ENCODE measurements around the gene NRP1. TPM values are rescaled to one million over a fixed set of nuclear protein-coding genes. Genes with fewer than 3 reads are reported as not detected.

Gene NRP1
- total RNA-seq, 1 donor from 2014 or later = 208 TPM

GRCh38 chr10:33298110-33298509, 36.4 kb downstream of the NRP1 start:
- Mint-ChIP-seq H3K36me3 (ENCODE audit: unreplicated experiment) (peaks cover 46% of the 10 kb centered on the region), H3K9me3 (ENCODE audit: unreplicated experiment) (no peaks in the 10 kb centered on the region), H3K27ac (ENCODE audit: unreplicated experiment) (peak overlapping the region; percentile 93), H3K4me1 (ENCODE audit: unreplicated experiment) (peaks cover 84% of the 10 kb centered on the region), H3K27me3 (ENCODE audit: unreplicated experiment) (no peaks in the 10 kb centered on the region), H3K4me3 (ENCODE audit: unreplicated experiment) (no peak overlapping the region)
- no peak for DNase-seq (ENCODE audit: extremely low spot score, unreplicated experiment)
- TF ChIP-seq, protein P1, sequence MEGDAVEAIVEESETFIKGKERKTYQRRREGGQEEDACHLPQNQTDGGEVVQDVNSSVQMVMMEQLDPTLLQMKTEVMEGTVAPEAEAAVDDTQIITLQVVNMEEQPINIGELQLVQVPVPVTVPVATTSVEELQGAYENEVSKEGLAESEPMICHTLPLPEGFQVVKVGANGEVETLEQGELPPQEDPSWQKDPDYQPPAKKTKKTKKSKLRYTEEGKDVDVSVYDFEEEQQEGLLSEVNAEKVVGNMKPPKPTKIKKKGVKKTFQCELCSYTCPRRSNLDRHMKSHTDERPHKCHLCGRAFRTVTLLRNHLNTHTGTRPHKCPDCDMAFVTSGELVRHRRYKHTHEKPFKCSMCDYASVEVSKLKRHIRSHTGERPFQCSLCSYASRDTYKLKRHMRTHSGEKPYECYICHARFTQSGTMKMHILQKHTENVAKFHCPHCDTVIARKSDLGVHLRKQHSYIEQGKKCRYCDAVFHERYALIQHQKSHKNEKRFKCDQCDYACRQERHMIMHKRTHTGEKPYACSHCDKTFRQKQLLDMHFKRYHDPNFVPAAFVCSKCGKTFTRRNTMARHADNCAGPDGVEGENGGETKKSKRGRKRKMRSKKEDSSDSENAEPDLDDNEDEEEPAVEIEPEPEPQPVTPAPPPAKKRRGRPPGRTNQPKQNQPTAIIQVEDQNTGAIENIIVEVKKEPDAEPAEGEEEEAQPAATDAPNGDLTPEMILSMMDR (IDR thresholded peaks at IDR 0.05) = no peak

GRCh38 chr10:33295851-33296250, 38.6 kb downstream of the NRP1 start:
- peak overlapping the region; percentile 93 for H3K27ac Mint-ChIP-seq (ENCODE audit: unreplicated experiment)

DNA sequence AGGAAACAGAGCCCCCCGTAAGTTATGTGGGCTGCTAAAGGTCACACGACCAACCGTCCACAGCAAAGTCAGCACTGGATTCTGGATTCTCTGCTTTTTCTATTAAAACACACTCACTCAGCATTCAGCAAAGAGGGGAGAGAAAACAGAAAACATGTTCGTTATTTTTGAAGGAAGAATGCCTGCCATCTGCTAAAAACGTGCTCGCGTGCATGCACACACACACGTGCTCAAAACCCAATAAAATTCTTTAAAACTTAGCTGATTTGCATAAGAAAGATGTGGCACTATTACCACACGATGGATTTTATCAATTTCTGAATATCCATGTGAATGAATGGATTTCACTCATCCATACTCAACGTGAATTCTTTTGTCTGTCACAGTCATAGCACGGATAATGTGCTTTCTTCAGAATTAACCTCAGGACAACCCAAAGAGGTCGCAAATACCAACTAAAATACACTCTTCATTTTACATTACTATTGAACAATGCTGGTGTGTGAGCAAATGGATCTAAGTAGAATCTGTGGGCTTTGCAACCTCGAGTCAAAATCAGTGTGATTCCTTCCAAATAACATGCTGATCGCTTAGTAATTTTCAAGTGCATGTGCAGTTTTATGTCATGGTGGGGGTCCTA, 40.8 kb downstream of the NRP1 start:
- Mint-ChIP-seq H3K9me3 (ENCODE audit: unreplicated experiment) (no peaks in the 10 kb centered on the region), H3K4me3 (ENCODE audit: unreplicated experiment) (no peak overlapping the region), H3K36me3 (ENCODE audit: unreplicated experiment) (peaks cover 30% of the 10 kb centered on the region), H3K27me3 (ENCODE audit: unreplicated experiment) (no peaks in the 10 kb centered on the region), H3K4me1 (ENCODE audit: unreplicated experiment) (peaks cover 95% of the 10 kb centered on the region), H3K27ac (ENCODE audit: unreplicated experiment) (peak overlapping the region; percentile 95)
- no peak for DNase-seq (ENCODE audit: extremely low spot score, unreplicated experiment)
- TF ChIP-seq, protein P1 (IDR thresholded peaks at IDR 0.05) = no peak

More at GRCh38 chr10:33295851-33296250, 38.6 kb downstream of the NRP1 start:
- TF ChIP-seq, protein P1 (IDR thresholded peaks at IDR 0.05) = no peak
- no peaks in the 10 kb centered on the region for H3K9me3 Mint-ChIP-seq (ENCODE audit: unreplicated experiment)
- H3K4me1 Mint-ChIP-seq (ENCODE audit: unreplicated experiment) = peaks cover 85% of the 10 kb centered on the region
- peaks cover 33% of the 10 kb centered on the region for H3K36me3 Mint-ChIP-seq (ENCODE audit: unreplicated experiment)
- no peak for DNase-seq (ENCODE audit: extremely low spot score, unreplicated experiment)
- H3K4me3 Mint-ChIP-seq (ENCODE audit: unreplicated experiment) = no peak overlapping the region
- no peaks in the 10 kb centered on the region for H3K27me3 Mint-ChIP-seq (ENCODE audit: unreplicated experiment)

GRCh38 chr10:33293076-33293475, 41.4 kb downstream of the NRP1 start:
- Mint-ChIP-seq H3K27me3 (ENCODE audit: unreplicated experiment) (no peaks in the 10 kb centered on the region), H3K4me1 (ENCODE audit: unreplicated experiment) (peaks cover 94% of the 10 kb centered on the region), H3K4me3 (ENCODE audit: unreplicated experiment) (no peak overlapping the region), H3K9me3 (ENCODE audit: unreplicated experiment) (no peaks in the 10 kb centered on the region), H3K27ac (ENCODE audit: unreplicated experiment) (peak overlapping the region; percentile 95), H3K36me3 (ENCODE audit: unreplicated experiment) (peaks cover 27% of the 10 kb centered on the region)
- TF ChIP-seq, protein P1 (IDR thresholded peaks at IDR 0.05) = no peak
- DNase-seq (ENCODE audit: extremely low spot score, unreplicated experiment) = no peak

DNA sequence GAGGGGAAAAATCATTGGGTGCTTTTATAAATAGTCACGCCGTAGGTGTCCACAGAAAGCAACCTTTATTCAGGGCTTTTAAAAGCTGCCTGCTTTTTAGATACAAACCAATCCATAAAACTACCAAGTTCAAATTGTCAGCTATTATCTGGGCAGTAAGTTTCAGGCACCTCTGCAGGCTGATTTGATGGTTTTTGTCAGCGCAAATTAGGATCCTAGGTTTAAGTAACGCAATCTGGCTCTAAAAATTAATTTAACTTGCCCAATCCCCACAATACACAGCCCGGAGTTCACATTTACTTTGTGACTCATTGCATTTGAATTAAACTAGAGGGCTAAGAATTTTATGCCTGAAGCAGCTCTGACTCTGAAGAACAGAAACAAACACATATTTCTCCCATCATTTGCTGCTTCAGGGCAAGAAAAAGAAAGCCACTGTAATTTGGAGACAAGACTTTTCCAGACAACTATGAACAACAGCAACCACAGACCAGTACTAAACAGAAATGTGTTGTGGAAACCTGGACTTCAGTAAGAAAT, 43.3 kb downstream of the NRP1 start:
- no peaks in the 10 kb centered on the region for H3K9me3 Mint-ChIP-seq (ENCODE audit: unreplicated experiment)
- TF ChIP-seq, protein P1 (IDR thresholded peaks at IDR 0.05) = no peak
- peak overlapping the region; percentile 31 for H3K4me3 Mint-ChIP-seq (ENCODE audit: unreplicated experiment)
- no peaks in the 10 kb centered on the region for H3K27me3 Mint-ChIP-seq (ENCODE audit: unreplicated experiment)
- no peak for DNase-seq (ENCODE audit: extremely low spot score, unreplicated experiment)
- peaks cover 21% of the 10 kb centered on the region for H3K36me3 Mint-ChIP-seq (ENCODE audit: unreplicated experiment)
- peaks cover 93% of the 10 kb centered on the region for H3K4me1 Mint-ChIP-seq (ENCODE audit: unreplicated experiment)
- peak overlapping the region; percentile 95 for H3K27ac Mint-ChIP-seq (ENCODE audit: unreplicated experiment)

Data from osteocyte (in vitro differentiated cells).